SU-DHL-6 (cell line): ENCODE results near the gene MYO1D.

Source experiments
- CTCF ChIP-seq: fragments of 200-600 bp; sonication (generic); IDR thresholded peaks from one replicate; pipeline ENCODE4 v1.5.1; 2017; ENCODE audit warnings: antibody characterized with exemption, mild to moderate bottlenecking, low read length, moderate library complexity; ENCODE audit not compliant: insufficient read depth, poor library complexity, severe bottlenecking
- EZH2phosphoT487 ChIP-seq: fragments of 200-600 bp; sonication (generic), shearing (Covaris generic); conservative IDR thresholded peaks from 2 replicates; pipeline ENCODE4 v1.6.1; 2018; ENCODE audit warnings: mild to moderate bottlenecking, antibody characterized with exemption, low read length, moderate library complexity, mixed read lengths

- TF ChIP-seq CTCF, result no peak
- TF ChIP-seq EZH2phosphoT487, result no peak
These were observed 374.2 kb downstream of the MYO1D start for GRCh38 chr17:32502710-32503109.
